Right lobe of liver (tissue), 6 donors: Measurements from ENCODE around the gene ERGIC1. TPM values are rescaled to one million over a fixed set of nuclear protein-coding genes. Genes with fewer than 3 reads are reported as not detected.

ENCODE experiments used
- ATAC-seq, 4 donors: fragments of 200-7000 bp; cut with Tn5 transposase; one replicate each; pipeline ENCODE4 v1.9.1; 2020; ENCODE audit warnings: mild to moderate bottlenecking in 4 of 4, moderate library complexity in 4 of 4
- DNase-seq, 3 donors: peaks; one replicate each; pipeline ENCODE4 v3.0.0-alpha.2; 2020
- H3K27ac ChIP-seq, 3 donors: fragments of 200-600 bp; one replicate each; pipeline ENCODE4 v1.8.0; 2022
- H3K27me3 ChIP-seq, 2 donors: fragments of 200-600 bp; one replicate each; pipeline ENCODE4 v1.8.0; 2022
- H3K36me3 ChIP-seq, 4 donors: fragments of 200-600 bp; sonication (generic) in 1 of 4; one replicate each; pipeline versions ENCODE4 v1.5.1 to v1.8.0; 2017 to 2022; ENCODE audit warnings: control low read depth in 1 of 4
- H3K4me1 ChIP-seq, 4 donors: fragments of 200-600 bp; sonication (generic) in 1 of 4; one replicate each; pipeline versions ENCODE4 v1.5.1 to v1.8.0; 2017 to 2022; ENCODE audit warnings: control low read depth in 1 of 4
- H3K4me3 ChIP-seq, 3 donors: fragments of 200-600 bp; one replicate each; pipeline ENCODE4 v1.8.0; 2022
- H3K9me3 ChIP-seq, 4 donors: fragments of 200-600 bp; sonication (generic) in 1 of 4; one replicate each; pipeline versions ENCODE4 v1.5.1 to v1.8.0; 2017 to 2022; ENCODE audit warnings: control low read depth in 1 of 4
- POLR2A ChIP-seq: fragments of 450-650 bp; IDR thresholded peaks from one replicate; pipeline ENCODE4 v1.6.1; 2017; ENCODE audit warnings: antibody characterized with exemption, mild to moderate bottlenecking
- WGBS: methylation state at CpG from one replicate; pipeline ENCODE4 v1.1.6; 2018; ENCODE audit warnings: low coverage, low lambda C conversion rate; ENCODE audit not compliant: insufficient coverage; ENCODE audit errors: missing lambda C conversion rate; 5-methylcytosine and 5-hydroxymethylcytosine counted together
- intact Hi-C, 2 donors: fragments of 100-400 bp; cut with DNase I; formaldehyde crosslinking; loops; one replicate each; pipeline versions ENCODE4 v1.11.2 to v1.14.1; 2022
- total RNA-seq, 6 experiments: library from RNA; depleted of rRNA in 2 of 6; stranded (reverse); fragments of >200 nt in 2 of 6; fragmentation: NEBNext Ultra II Directional in 3 of 6; extraction: Animal tissue kit (Norgen Biotek cat#: 25700) in 3 of 6; gene quantifications; one replicate each; pipeline versions ENCODE4 v1.1.0 to v1.2.4, GENCODE V29; 2016 to 2023
- TF ChIP-seq, protein P1 (sequence below), 4 donors: fragments of 200-600 bp in 3 of 4; fragments of 450-650 bp in 1 of 4; IDR thresholded peaks; one replicate each; pipeline versions ENCODE4 v1.5.1 to v1.8.0; 2016 to 2022; ENCODE audit warnings: antibody characterized with exemption in 4 of 4, mild to moderate bottlenecking in 2 of 4
- donor health status: DM: no; HTN: yes; CAD: no.
- donor health status: DM: no; HTN: no; CAD: no.
- donor health status: DM: no; HTN: no; CAD: no.
- donor health status: DM: no; HTN: yes; CAD: no.
- donor health status: DM: no; HTN: yes; CAD: no.

ERGIC1 gene
- total RNA-seq, 6 experiments from 2014 or later: 103 to 264 (median 154) TPM

DNA sequence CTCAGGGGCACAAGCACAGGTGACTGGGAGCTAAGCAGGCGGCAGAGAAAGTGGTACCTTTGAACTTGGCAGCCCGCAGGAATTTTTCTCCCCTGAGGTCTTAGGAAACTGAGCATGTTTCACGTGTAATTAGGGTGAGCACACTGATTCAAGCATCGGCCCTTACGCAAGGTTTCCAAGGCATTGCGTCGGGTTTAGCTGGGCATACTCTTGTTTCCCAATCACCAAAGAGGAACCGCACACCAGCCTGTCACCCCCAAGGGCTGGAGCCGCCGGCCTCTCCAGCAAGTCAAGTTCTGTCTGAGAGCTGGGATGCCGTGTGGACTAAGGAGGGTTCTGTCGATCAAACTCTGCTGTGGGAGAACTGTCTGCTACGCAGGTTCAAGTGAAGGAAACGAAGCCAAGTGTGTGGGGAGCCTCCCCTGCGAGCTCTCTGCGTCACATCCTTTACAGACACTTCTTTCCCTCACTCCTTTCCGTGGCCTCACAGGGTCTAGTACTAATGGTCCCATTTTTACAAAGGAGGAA is 53.0 kb downstream of the ERGIC1 start:
- H3K4me3 ChIP-seq: no peak overlapping the region
- ATAC-seq: peak; percentile 69 to 87 (median 74)
- TF ChIP-seq, protein P1, sequence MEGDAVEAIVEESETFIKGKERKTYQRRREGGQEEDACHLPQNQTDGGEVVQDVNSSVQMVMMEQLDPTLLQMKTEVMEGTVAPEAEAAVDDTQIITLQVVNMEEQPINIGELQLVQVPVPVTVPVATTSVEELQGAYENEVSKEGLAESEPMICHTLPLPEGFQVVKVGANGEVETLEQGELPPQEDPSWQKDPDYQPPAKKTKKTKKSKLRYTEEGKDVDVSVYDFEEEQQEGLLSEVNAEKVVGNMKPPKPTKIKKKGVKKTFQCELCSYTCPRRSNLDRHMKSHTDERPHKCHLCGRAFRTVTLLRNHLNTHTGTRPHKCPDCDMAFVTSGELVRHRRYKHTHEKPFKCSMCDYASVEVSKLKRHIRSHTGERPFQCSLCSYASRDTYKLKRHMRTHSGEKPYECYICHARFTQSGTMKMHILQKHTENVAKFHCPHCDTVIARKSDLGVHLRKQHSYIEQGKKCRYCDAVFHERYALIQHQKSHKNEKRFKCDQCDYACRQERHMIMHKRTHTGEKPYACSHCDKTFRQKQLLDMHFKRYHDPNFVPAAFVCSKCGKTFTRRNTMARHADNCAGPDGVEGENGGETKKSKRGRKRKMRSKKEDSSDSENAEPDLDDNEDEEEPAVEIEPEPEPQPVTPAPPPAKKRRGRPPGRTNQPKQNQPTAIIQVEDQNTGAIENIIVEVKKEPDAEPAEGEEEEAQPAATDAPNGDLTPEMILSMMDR (IDR thresholded peaks at IDR 0.05): no peak
- TF ChIP-seq POLR2A: peak; percentile 88
- H3K27me3 ChIP-seq: no peaks in the 10 kb centered on the region
- H3K36me3 ChIP-seq: peaks cover 0 to 6% (median 0%) of the 10 kb centered on the region in 4 donors
- peak; percentile 85 to 94 (median 92) for DNase-seq
- intact Hi-C loops: no loop called here
- WGBS: 13% methylated on average over 10 of the region's 17 CpGs
- peak overlapping the region; percentile 72 to 91 (median 83) for H3K27ac ChIP-seq
- peaks cover 0 to 58% (median 19%) of the 10 kb centered on the region in 4 donors for H3K4me1 ChIP-seq
- H3K9me3 ChIP-seq: no peaks in the 10 kb centered on the region

DNA sequence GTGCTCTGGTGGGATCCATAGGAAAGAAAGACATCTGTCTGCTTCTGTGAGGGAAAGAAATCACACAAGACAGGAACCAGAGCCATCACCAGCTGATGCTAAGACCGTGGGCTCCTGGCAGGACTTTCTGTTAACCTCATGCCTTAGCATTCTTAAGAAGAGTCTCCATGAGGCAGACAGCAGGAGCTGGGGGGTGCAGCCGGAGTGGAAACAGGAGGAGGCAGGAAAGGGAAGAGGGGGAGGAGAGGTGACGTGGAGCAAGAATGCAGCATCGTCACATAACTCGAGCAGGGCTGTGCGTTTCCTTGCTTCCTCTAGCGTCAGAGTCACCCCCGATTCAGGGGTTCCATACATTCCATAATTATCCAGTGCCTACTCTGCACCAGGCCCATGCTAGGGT is 53.6 kb downstream of the ERGIC1 start:
- Histone ChIP-seq H3K36me3 (peaks cover 0 to 6% (median 0%) of the 10 kb centered on the region in 4 donors), H3K9me3 (no peaks in the 10 kb centered on the region), H3K4me3 (no peak overlapping the region), H3K4me1 (peaks cover 0 to 62% (median 21%) of the 10 kb centered on the region in 4 donors), H3K27ac (peak overlapping the region; percentile 72 to 91 (median 83)), H3K27me3 (no peaks in the 10 kb centered on the region)
- TF ChIP-seq, protein P1 (IDR thresholded peaks at IDR 0.05): no peak
- TF ChIP-seq POLR2A: no peak
- peak in 1 of 3 donors; percentile 69 for DNase-seq
- ATAC-seq: peak in 3 of 4 donors; percentile 22 to 39 (median 39)
- 53% methylated on average over 5 of the region's 8 CpGs for WGBS
- intact Hi-C loops: no loop called here

DNA sequence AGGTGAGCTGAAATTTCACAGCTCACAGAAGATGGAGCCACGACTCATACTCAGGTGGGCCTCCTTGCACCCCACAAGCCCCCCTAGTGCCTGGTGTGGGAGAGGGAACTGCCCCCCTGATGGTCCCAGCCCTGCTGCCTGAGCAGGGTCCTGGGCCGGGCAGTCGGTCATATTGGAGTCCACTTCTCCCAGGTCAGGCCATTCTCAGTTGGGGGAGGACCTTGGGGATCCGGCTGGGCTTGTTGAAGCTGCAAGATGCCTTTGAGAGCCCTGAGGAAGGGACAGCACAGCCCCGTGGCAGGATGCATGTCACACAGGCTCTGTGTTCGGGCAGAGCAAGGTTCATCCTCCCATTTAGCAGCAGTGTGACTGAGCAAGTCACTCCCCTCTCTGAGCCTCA is 56.6 kb downstream of the ERGIC1 start:
- no peak overlapping the region for H3K4me3 ChIP-seq
- peak overlapping the region; percentile 69 to 94 (median 83) for H3K27ac ChIP-seq
- DNase-seq (no peak), ATAC-seq (no peak)
- no peak for TF ChIP-seq POLR2A
- TF ChIP-seq, protein P1 (IDR thresholded peaks at IDR 0.05): no peak
- WGBS: 0% methylated on average over 1 of the region's 6 CpGs
- intact Hi-C loops: no loop called here
- no peaks in the 10 kb centered on the region for H3K9me3 ChIP-seq
- no peaks in the 10 kb centered on the region for H3K27me3 ChIP-seq
- peaks cover 0 to 83% (median 35%) of the 10 kb centered on the region in 4 donors for H3K4me1 ChIP-seq
- H3K36me3 ChIP-seq: peaks cover 0 to 6% (median 0%) of the 10 kb centered on the region in 4 donors

DNA sequence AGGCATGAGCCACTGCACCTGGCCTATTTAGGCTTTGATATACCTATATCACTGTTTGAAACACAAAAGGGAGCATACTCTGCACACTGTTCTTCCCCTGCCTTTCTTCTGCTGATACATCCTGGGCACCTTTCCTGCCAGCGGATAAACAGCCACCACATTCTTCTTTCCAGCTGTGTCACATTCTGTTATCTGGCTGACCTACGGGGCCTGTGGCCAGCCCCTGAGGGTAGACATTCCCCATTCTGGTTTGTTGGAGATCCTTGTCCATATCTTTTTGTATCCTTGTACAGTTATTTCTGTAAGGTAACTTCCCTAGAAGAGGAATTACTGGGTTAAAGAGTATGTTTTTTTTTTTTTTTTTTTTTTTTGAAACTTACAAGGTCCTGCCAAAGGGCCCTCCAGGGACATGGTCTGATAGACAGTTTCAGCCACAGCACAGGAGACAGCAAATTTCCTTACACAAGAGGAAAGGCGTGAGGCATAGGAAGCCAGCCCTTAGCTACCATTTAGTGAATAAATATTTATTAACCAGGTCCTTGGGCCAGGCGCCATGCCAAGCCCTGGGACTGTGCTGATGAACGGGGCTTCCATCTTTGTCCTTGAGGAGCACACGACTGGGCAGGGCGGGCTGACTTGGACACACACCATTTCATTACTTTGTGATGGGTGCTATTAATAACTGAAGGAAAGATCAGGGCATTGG is 57.8 kb downstream of the ERGIC1 start:
- ATAC-seq (peak; percentile 17 to 58 (median 40)), DNase-seq (peak; percentile 74 to 80 (median 76))
- Histone ChIP-seq H3K27me3 (no peaks in the 10 kb centered on the region), H3K27ac (peak overlapping the region; percentile 69 to 94 (median 83)), H3K4me1 (peaks cover 0 to 87% (median 38%) of the 10 kb centered on the region in 4 donors), H3K36me3 (peaks cover 0 to 6% (median 0%) of the 10 kb centered on the region in 4 donors), H3K4me3 (no peak overlapping the region), H3K9me3 (no peaks in the 10 kb centered on the region)
- intact Hi-C loops: no loop called here
- no peak for TF ChIP-seq POLR2A
- TF ChIP-seq, protein P1 (IDR thresholded peaks at IDR 0.05): no peak
- WGBS: 19% methylated on average over 7 of the region's 7 CpGs
